Loucy (cell line): Measurements from ENCODE around the gene BTN2A1.

Experiments
- CTCF ChIP-seq: fragments of 200-600 bp; sonication (generic); conservative IDR thresholded peaks from 2 replicates; pipeline ENCODE4 v1.5.1; 2014; ENCODE audit warnings: mild to moderate bottlenecking, antibody characterized with exemption, low read length
- EZH2phosphoT487 ChIP-seq: fragments of 200-600 bp; IDR thresholded peaks from 2 replicates; pipeline ENCODE4 v1.6.1; 2018; ENCODE audit warnings: antibody characterized with exemption, mild to moderate bottlenecking, moderate library complexity, borderline replicate concordance

GRCh38 chr6:26516481-26517427 is 59.0 kb downstream of the BTN2A1 start:
- TF ChIP-seq CTCF (no peak), EZH2phosphoT487 (no peak)
